Activated gamma-delta T cell treated with anti-CD3 and anti-CD28 coated beads, Interleukin-2, amount 50 U/mL, for 16 hours (primary cell): ENCODE results near the gene EIF2AK2.

Experiments used
- DNase-seq: peaks from one replicate; pipeline ENCODE4 v3.0.0-alpha.2; 2020; ENCODE audit warnings: low read depth

EIF2AK2 gene

DNA sequence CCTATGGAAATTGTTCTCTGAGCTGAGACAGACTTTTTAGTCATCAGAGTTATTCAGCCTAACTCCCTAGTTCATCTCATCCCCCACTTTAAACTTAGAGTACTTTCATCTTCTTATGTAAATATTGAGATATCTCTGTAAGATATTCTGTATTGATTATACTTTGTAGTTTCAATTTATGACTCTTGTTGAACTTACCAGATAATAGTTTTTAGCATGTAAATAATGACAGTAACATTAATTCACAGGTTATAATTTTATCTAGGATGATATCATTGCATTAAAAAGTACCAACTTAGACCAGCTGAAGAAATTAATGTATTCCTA, 14.8 kb upstream of the EIF2AK2 start:
- DNase-seq = no peak

DNA sequence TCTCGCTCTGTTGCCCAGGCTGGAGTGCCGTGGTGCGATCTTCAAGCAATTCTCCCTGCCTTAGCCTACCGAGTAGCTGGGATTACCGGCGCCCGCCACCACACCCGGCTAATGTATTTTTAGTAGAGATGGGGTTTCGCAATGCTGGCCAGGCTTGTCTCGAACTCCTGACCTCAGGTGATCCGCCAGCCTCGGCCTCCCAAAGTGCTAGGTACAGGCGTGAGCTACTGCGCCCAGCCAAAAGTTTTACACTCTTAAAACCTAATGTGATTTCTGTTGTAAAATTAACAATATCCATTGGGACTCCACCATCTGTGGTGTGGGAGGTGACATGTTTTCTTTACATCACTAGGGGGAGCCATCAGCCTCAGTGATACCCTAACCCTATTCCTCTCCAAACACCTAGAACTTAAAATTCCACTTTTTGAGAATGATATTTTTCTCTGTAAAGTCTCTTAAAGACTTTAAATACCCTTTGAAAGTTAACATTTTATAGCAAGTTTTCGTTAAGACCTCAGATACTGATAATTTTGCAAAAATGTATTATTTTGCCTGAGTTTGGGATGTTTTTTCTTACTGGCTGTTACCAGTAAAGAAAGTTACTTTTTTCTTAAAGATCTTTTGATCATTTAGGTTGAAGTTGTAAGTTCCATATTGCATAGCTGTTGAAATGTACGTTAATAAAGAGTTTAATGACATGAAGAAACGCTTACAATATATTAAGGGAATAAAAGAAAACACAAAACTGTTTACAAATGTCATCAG, 11.6 kb upstream of the EIF2AK2 start:
- DNase-seq = no peak

DNA sequence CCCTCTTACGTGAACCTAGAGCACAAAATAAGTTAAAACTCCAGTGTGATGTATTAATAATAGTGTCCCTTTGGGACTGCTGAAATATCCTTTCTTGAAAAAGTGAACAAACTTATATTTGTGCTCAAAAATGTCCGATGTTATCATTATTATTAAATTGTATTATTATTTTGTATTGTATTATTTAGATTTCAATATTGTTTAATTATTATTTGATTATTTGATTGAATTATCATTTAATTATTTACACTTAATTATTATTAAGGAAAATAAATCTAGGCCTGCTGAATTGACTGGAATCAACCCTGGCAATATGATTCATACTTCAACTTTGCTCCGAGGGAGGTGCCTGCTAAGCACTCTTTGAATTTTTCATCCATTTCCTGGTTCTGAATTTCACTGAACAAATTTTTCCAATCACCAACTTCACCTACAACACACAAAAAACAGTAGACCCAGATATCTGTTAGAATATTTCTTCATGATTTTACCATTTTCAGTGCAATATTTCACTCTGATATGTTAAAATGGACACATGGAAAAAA, 10.9 kb upstream of the EIF2AK2 start:
- DNase-seq = no peak

DNA sequence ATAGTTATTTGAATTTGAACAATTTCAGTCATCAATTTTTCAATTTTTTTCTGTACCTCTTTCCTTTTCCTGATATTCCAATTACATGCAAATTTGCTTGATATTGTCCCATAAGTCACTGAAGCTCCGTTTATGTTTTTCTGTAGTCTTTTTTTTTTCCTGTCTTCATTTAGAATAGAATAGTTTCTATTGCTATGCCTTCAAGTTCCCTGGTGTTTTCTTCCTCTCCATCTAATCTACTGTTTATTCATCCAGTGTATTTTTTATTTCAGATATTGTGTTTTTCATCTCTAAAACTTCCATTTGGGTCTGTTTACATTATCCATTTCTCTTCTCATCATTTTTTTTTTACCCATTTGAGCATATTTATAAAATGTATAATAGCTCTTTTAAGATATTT, 8.0 kb upstream of the EIF2AK2 start:
- no peak for DNase-seq

DNA sequence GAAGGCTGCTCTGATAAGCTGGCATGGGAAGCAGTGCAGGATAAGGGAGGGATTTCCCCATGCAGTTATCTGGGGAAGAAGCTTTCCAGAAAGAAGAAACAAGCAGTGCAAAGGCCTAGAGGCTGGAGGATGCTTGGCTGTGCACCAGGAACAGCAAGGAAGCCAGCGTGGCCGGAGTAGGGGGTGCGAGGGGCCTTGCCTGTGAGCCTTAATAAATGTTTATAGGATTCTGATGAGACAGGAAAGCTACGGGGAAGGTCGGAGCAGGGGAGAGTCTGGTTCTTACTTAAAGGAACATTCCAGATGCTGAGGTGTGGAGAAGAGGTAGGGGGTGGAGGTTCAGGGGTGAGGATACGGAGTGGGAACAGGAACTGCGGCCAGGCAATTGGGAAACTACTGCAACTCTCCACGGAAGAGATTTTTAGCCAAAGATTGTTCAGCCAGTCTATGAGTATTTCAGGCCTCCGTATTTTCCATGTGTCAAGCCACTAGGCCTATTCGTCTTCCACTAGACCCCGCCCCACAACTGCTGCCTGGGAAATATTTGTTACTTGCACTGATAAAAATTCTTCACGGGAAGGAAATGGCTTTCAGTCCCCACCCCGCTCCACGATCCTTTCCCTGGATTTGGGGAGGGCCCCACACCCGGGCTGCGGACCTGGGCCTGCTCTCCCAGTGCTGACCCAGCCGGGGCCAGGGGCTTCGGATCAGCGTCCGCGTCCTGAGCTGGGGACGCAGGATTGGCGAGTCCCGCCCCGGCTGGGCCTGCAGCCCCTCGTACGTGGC, 516 bp downstream of the EIF2AK2 start:
- peak; percentile 5 for DNase-seq

DNA sequence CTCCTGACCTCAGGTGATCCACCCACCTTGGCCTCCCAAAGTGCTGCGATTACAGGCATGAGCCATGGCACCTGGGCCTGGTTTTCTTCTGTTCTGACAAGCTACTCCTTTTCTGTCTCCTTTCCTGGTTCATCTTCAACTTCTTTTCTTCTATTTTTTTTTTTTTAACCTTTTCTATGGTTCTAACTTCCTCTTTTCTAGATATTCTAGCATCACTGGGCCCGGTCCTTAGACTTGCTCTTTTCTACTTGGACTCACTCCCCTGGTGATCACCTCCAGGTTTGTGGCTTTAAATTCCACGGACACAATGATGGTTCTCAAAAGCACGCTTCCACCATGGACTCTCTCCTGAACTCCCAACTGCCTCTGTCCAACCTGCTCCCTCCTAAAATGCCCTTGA, 2.0 kb downstream of the EIF2AK2 start:
- DNase-seq = no peak

DNA sequence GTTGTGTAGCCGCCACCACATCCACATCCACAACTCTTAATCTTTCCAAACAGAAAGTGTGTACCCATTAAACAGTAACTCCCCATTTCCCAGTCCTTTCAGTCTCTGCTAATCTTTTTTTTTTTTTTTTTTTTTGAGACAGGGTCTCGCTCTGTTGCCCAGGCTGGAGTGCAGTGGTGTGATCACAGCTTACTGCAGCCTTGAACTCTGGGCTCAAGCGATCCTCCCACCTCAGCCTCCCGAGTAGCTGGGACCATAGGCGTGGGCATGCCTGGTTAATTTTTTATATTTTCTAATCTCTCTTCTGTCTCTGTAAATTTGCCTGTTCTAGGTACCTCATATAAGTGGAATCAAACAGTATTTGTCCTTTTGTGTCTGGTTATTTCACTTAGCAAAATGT, 3.6 kb downstream of the EIF2AK2 start:
- no peak for DNase-seq

DNA sequence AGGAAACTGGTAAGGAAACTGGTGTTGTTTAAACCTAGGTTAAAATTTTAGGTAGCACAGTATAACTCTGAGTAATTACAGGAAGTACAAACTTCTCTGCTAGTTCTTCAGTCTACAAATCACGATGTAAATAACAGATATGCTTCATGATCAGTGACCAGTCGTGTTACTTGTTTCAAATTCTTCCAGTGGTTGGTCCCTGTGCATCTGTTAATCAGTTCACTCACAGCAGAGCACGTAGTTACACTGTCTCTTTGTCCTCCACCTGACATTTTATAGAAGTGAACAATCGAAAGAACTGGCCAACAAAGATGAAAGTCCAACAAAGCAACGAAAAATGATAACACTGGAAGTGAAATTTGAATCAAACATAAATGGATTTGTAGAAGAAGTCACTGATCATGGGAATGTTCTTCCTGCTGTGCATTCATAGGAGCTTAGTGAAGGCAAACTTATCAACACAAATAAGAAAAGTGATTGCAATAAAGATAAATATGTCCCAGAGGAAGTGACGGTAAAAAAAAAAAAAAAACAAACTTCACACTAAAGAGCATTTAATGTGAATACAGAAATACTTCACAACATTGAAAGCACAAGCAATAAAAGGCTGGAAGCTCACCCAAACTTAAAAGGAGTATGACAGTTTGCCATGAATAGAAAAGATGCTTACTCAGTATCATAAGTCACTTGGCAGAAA, 7.0 kb downstream of the EIF2AK2 start:
- no peak for DNase-seq

DNA sequence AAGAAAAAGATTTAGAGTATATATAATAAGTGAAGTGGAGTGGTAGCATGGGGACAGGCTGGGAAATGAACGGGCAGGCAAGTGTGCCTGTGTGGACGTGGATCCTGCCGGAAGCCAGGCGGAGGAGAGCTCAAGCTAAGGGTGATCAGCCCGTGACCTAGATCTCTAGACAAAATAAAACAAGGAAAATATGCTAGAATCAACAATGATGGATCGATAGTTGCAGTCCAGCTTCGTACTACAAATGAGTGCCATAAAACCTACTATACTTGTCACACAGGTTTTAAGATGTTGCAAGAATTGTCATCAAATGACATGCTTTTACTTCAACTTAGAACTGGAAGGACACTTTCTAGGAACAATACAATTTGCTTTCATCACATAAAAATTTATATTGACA, 8.5 kb downstream of the EIF2AK2 start:
- no peak for DNase-seq

DNA sequence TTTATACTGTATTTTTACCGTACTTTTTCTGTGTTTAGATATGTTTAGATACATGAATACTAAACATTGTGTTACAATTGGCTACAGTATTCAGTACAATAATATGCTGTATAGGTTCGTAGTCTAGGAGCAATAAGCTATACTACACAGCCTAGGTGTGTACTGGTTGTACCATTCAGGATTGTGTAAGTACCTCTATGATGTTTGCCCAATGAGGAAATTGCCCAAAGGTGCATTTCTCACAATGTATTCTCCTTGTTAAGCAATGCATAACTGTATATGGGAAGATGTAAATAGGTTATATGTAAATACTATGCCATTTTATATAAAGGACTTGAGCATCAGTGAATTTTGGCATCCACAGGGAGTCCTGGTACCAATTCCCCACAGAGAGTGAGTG, 10.7 kb downstream of the EIF2AK2 start:
- DNase-seq = no peak

DNA sequence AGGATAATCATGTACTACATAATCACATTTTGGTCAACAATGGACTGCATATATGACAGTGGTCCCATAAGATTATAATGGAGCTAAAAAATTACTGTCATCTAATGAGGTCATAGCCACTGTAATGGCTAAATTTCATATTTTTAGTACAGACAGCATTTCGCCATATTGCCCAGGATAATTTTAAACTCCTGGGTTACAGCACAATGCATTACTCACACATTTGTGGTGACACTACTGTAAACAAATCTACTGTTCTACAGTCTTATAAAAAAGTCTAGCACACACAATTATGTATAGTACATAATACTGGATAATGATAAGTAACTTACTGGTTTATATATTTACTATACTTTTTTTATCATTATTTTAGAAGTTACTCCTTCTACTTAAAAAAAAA, 12.8 kb downstream of the EIF2AK2 start:
- DNase-seq = no peak

DNA sequence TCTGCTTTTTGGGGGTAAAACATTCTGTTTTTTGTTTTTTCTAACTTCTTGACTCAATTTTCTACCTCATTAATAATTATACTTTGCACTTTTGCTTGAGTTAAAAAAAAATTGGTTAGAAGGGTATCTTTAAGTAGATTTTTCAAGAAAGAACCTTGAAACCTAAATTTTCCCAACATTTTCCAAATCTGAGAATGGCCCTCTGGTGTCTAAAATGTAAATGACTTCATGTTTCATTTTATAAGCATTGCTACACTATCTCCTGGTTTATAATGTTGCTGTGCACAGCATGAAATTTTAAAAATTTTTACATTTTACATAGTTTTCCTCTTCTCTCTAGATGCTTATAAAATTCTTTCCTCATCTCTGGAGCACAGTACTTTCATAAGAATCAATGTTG, 14.2 kb downstream of the EIF2AK2 start:
- no peak for DNase-seq

DNA sequence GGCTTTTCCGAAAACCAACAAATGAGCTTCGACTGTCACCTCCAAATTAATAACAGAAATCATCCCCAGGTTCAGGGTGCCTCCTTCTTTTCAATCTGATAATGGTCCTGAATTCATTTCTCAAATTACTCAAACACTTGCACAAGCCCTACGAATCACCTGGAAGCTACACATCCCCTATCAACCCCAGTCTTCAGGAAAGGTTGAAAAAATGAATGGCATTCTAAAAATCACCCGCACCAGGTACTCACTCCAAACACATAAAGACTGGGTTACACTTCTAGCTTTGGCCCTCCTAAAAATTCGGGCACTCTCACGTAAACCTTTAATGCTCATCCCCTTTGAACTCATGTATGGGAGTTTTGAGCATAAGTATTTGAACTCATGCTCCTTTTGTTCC, 23.9 kb downstream of the EIF2AK2 start:
- no peak for DNase-seq

DNA sequence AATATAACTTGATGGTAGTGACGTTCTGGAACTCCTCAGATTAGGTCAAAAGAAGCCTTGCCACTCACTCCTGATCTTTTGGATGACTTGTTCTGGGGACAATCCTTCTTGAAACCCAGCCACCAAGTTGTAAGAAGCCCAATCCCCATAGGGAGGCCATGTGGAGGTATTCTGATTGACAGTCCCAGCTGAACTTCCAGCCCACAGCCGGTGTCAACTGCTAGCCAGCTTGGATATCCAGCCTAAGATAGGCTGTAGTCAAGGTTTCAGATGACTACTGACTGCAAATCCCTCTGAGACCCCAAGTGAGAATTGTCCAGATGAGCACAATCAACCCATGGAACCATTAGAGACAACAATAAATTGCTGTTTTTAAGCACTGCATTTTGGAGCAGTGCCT, 31.4 kb downstream of the EIF2AK2 start:
- DNase-seq = no peak

DNA sequence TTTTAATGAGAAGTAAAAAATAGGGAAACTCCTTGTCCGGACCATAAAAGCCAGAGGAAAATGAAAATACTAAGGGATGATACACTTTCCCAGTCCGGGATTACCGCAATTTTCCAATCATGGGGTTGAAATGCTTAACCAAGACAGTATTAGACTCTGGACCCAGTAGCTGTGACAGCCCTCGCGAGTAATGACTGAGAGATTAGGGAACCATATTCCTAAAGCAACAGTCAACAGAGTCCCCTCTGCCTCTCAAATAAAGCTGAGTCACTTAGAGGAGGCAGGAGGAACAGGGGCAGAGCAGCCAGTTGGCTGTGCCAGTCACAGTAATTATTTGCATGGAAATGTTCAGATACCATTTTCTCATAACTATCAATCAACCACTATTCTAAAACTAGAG, 37.6 kb downstream of the EIF2AK2 start:
- no peak for DNase-seq

DNA sequence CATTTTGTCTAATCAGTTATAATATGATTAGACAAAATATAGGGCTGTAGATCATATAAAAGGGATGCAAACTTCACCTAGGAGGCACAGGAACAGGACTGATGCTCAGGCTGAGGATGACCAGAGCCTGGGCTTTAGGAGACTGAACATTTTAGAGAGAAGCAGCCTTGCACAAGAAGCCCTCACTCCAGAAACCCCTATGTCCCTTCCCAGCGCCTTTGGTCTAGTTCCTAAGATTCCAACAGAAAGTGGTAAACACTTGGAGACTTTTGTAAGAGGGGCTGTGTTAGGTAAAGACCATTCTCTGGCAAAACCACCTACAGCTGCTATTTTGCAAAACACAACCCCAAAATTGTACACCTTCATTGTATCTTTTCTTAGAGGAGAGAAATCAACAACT, 39.2 kb downstream of the EIF2AK2 start:
- DNase-seq = no peak

DNA sequence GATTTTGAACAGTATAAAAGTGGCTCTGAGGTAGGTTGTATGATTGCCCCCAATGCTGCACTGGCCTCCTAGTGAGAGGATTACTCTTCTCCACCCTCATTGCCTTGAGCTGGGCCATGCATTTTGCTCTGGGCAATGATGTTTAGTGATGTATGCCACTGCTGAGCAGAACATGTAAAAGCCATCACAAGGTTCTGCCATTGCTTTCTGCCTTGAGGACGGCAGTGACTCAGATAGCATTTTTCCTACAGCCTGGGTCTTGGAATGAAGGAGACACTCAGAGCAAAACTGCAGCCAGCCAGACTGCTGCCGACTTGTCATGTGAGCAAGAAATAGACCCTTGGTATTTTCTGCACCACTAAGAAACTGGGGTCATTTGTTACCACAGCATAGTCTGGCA, 44.8 kb downstream of the EIF2AK2 start:
- no peak for DNase-seq

DNA sequence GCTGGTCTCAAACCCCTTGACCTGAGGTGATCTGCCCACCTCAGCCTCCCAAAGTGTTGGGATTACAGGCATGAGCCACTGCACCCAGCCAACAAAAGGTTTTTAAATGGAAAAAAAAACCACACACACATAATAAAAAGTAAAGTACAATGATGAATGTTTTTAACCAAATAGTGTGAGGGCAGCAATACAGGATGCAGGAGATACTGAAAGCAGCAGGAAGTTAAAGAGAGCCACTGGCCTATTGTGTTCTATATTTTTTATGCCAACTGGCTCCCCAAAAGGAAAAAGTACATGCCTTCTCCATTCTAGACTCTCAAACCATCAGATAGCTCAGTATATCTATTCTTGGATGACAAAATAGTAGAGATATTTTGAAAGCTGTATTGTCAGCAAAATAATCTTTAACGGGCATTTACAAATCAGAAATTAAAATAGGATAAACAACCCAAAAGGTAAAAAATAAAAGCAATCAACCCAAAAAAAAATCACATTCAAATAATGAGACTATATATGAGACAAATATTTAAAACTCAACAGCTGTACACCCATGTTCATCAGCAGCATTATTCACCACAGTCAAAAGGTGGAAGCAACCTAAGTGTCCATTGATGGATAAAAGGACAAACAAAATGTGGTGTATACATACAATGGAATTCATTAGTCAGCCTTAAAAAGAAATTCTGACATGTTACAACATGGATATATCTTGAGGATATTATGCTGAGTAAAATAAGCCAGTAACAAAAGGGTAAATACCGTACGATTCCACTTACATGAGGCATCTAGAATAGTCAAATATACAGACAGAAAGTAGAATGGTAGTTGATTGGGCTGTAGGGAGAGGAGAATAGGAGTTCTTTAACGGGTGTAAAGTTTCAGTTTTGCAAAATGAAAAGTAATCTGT, 46.2 kb downstream of the EIF2AK2 start:
- DNase-seq = no peak

DNA sequence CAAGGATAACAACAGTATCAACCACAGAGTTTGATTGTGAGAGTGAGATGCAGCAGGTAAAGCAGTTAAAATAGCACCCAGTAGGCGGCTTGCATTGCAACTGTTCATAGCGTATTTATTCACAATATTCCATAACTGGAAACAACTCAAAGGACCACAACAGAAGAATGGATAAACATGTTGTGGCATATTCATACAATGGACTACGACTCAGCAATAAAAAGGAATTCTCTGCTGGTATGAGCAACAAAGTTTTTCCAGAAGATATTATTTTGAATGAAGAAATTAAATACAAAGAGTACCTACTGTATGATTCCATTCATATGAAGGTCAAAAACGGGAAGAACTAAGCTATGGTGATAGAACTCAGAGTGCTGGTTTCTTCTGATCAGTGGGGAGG, 47.3 kb downstream of the EIF2AK2 start:
- no peak for DNase-seq

DNA sequence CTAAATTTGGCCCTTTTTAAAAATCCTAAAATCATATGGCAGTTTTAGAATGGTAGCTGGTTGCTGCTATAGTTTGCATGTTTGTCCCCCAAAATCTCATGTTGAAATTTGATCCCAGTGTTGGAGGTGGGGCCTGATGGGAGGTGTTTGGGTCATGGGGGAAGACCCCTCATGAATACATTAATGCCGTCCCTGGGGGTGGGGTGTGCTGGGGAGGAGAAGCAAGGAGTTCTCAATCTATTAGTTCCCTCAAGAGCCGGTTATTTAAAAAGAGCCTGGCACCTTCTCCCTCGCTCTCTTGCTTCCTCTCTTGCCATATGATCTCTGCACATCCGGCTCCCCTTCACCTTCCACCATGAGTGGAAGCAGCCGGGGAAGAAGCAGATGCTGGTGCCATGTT, 51.6 kb downstream of the EIF2AK2 start:
- DNase-seq = no peak

DNA sequence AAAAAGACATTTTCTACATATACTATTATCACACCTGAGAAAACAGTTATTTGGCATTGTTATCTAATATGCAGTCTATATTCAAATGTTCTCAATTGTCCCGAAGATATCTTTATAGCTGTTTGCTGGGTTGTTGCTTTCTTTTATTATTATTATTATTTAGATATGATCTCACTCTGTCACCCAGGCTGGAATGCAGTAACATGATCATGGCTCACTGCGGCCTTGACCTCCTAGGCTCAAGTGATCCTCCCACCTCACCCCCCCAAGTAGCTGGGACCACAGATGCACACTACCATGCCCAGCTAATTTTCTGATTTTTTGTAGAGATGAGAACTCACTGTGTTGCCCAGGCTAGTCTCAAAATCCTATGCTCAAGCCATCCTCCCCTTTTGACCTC, 52.6 kb downstream of the EIF2AK2 start:
- no peak for DNase-seq

DNA sequence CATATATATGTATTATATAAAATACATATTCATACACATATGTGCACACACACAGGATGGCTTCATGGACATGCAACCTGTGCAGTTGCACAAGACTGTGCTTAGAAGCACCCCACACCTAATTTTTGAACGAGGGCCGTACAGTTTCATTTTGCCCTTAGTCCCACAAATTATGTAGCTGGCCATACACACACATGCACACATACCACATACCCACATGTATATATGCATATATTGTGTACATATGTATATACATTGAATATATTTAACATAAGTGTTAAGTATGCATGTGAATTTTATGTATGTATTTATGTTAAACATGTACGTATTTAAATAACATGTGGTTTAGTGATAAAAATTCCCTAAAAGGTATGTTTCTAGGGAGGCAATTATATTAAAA, 54.2 kb downstream of the EIF2AK2 start:
- DNase-seq = no peak
